AG10803 (cell line): ENCODE measurements around the gene SH3RF3.

Source experiments
- DNase-seq: peaks from one replicate; pipeline ENCODE4 v3.0.0; 2010; ENCODE audit warnings: low read depth
- H3K4me3 ChIP-seq: 2 replicates; pipeline ENCODE4 v1.5.1; 2011; ENCODE audit warnings: mild to moderate bottlenecking, low read length, control low read depth
- TF ChIP-seq, protein P1 (sequence below): conservative IDR thresholded peaks from 2 replicates; pipeline ENCODE4 v1.5.1; 2011; ENCODE audit warnings: mild to moderate bottlenecking, low read length, control low read depth, inconsistent platforms

Gene SH3RF3

DNA sequence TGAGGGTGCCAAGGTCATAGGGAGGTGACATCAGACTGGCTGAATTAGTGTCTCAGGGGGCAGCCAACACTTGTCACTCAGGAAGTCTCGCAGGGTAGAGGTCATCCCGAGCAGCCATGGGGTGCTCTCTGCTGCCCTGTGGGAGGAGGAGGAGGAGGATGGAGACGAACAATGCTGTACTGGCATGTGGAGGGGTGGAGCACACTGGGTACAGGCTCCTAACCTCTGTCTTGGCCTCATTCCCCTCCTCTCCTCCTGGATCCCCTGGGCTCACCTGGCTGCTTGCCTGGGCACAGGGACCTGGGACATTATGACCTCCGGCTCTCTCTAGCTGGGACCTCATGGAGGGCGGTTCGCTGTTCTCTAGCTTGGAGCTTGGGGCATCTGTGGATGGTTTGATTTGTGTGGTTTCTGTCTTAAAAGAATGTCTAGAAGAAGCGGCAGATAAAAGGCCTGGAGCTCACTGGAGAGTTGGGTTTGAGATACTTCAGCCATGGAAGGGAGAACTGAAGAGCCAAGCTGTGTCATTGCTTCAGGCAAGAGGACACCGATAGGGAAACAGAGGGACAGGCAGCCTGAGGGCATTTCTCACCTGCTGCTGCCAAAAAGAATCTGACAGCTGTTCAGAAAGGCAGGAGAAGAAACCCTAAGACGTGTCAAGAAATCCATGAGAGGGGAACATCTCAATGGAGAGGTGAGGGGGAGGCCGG is 351.6 kb downstream of the SH3RF3 start:
- DNase-seq = no peak
- TF ChIP-seq, protein P1, sequence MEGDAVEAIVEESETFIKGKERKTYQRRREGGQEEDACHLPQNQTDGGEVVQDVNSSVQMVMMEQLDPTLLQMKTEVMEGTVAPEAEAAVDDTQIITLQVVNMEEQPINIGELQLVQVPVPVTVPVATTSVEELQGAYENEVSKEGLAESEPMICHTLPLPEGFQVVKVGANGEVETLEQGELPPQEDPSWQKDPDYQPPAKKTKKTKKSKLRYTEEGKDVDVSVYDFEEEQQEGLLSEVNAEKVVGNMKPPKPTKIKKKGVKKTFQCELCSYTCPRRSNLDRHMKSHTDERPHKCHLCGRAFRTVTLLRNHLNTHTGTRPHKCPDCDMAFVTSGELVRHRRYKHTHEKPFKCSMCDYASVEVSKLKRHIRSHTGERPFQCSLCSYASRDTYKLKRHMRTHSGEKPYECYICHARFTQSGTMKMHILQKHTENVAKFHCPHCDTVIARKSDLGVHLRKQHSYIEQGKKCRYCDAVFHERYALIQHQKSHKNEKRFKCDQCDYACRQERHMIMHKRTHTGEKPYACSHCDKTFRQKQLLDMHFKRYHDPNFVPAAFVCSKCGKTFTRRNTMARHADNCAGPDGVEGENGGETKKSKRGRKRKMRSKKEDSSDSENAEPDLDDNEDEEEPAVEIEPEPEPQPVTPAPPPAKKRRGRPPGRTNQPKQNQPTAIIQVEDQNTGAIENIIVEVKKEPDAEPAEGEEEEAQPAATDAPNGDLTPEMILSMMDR = no peak
- H3K4me3 ChIP-seq = no peak overlapping the region

DNA sequence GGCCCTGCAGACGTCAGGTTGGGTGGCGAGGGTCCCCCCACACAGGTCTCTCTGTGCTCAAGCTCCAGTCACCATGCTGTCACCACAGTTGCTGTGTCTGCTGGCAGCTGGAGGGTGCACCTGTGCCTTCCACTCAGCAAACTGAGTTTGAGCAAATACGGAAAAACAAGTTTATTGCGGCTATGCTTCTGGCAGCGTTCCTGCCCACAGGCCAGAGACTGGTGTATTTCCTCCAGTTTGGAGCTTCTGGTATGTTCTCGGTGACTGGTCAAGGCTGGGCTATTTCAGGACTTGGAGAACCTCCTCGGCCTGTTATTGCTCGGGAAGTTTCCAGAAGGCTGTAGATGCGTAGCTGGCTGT is 352.2 kb downstream of the SH3RF3 start:
- no peak overlapping the region for H3K4me3 ChIP-seq
- DNase-seq = no peak
- TF ChIP-seq, protein P1 = no peak

DNA sequence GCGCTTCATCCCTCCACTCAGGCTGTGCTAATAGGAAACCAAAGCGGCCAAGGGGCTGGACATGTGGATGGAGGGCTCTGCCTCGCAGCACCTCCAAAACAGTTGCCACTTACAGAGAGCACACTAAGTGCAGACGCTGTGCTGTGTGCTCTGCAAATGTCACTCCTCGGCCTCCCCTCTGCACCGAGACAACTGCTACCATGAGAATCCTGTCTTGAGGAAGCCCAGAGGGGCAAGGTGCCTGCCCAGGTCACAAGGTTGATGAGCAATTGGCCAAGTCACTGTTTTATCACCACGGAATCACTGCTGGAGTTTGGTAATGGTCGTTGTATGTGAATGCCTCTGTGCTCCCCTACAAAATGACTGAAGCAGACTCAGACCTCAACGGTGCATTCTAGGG is 352.6 kb downstream of the SH3RF3 start:
- no peak overlapping the region for H3K4me3 ChIP-seq
- TF ChIP-seq, protein P1 = no peak
- DNase-seq = no peak

DNA sequence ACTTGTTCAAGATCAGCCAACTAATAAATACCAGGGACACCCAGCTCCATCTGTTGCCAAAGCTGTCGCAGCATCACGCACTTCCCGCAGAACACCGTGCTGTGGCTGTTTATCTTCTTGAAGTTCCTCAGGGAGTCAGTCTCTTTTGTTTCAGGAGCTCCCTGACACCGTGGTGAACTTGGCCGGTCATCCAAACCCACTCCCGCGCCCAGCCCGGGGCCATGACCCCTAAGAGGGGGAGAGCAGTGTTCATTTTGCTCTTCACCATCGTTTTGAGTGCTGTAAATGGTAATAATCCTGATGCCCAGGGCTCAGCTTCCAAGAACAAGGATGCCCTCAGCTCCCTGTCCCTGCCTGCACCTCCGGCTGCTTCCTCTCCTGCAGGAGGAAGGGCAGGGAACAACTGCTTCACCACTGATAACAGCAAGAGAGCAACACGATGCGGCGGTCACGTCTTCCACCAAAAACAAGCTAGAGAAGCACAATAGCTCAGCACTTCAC is 353.4 kb downstream of the SH3RF3 start:
- DNase-seq = no peak
- TF ChIP-seq, protein P1 = no peak
- no peak overlapping the region for H3K4me3 ChIP-seq

DNA sequence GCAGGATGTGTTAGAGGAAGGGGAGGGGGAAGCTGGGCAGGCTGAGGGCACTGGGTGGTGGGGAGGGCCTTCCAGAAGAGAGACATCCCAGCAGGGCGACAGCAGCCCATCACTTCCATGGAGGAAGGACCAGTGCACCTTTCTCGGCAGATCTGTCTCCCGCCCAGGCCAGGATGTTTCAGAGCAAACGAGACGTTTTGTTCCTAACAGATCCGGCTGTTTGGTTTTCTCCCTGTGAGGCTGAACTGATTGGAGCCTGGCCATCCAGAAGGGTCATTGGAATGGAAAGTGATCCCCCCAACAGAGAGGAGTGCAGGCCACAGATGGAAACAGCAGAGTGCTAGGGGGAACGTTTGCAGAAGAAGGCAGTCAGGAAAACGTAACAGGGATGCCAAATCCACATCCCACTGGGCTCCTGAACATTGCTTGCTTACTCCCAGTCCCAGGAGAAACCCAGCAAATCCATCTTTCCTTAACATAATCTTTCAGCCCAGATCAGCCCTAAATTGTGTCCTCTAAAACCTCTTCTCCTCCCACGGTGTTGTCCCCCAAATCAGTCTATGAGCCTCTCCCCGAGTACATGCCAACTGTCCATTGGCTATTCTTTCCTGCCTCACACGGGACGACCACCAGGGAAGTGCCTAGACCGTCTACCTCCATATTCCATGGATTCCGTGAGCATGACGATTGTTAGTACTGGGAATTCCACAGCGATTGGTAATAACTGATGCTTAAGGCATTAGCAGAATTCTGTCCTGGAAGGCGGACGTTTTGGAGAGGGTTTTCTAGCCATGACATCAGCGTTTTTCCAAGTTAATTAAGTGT is 357.9 kb downstream of the SH3RF3 start:
- no peak overlapping the region for H3K4me3 ChIP-seq
- TF ChIP-seq, protein P1 = no peak
- peak; percentile 46 for DNase-seq

DNA sequence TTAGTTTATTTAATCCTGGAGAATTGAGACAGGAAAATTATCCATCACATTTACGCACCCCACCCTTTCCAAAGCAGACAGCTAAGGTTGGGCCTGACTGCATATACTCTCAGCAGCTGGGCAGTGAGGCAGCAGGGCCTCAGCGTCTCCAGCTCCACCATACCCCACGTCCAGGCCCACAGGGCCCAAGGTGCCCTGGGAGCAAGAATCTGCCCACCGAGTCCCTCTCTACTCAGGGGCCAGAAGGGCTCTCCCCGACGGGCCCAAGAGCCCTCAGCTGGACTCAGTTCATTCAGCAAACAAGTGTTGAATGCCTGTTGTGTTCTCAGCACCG is 358.5 kb downstream of the SH3RF3 start:
- TF ChIP-seq, protein P1 = no peak
- H3K4me3 ChIP-seq = no peak overlapping the region
- no peak for DNase-seq
